ENCODE data around the gene NFE2L3. TPM values are rescaled to one million over a fixed set of nuclear protein-coding genes. Genes with fewer than 3 reads are reported as not detected.
A peak's percentile ranks its signal among the peaks of the same experiment; 100 is the strongest.

Gene NFE2L3
- total and polyA plus RNA-seq, 9 of the 15 experiments (the other 6 are each of a cell fraction or from before 2014, with no cell fraction given) = 2.9 to 16.9 (median 12.4) TPM

GRCh38 chr7:26201247-26202018, 49.4 kb downstream of the NFE2L3 start, which contains the start of gene CBX3 (continued):
- TF ChIP-seq EHMT2 (IDR thresholded peaks at IDR 0.05) (no peak), POLR2A (conservative IDR thresholded peaks at IDR 0.05) (peak; percentile 94), NR1H2 (CRISPR knock-in tag; IDR thresholded peaks at IDR 0.05) (no peak), ZNF518B (CRISPR knock-in tag; IDR thresholded peaks at IDR 0.05) (no peak), ZNF561 (CRISPR knock-in tag; conservative IDR thresholded peaks at IDR 0.05) (no peak), JUN (IDR thresholded peaks at IDR 0.05; ENCODE audit: borderline replicate concordance, low read depth, low read length) (no peak), JUN (CRISPR knock-in tag; IDR thresholded peaks at IDR 0.05; ENCODE audit: borderline replicate concordance) (0 out of 2 replicates have a peak, but pooled peaks have one; percentile 67), ZNF57 (CRISPR knock-in tag; IDR thresholded peaks at IDR 0.05) (no peak), REST (IDR thresholded peaks at IDR 0.05; ENCODE audit: borderline replicate concordance) (no peak), REST (CRISPR knock-in tag; IDR thresholded peaks at IDR 0.05; ENCODE audit: low read depth) (no peak), GABPA (tag; conservative IDR thresholded peaks at IDR 0.05; ENCODE audit: low read depth) (peak; percentile 40), SOX6 (IDR thresholded peaks at IDR 0.05) (0 out of 2 replicates have a peak, but pooled peaks have one; percentile 28), CTCF (IDR thresholded peaks at IDR 0.05 in 2 of 3, conservative IDR thresholded peaks at IDR 0.05 in 1 of 3; ENCODE audit: insufficient read depth in 2 of 3, low read depth in 1 of 3, low read length in 3 of 3) (no peak), ZNF668 (CRISPR knock-in tag; IDR thresholded peaks at IDR 0.05) (no peak)
